ENCODE results near the gene EPGN.

Gene EPGN

DNA sequence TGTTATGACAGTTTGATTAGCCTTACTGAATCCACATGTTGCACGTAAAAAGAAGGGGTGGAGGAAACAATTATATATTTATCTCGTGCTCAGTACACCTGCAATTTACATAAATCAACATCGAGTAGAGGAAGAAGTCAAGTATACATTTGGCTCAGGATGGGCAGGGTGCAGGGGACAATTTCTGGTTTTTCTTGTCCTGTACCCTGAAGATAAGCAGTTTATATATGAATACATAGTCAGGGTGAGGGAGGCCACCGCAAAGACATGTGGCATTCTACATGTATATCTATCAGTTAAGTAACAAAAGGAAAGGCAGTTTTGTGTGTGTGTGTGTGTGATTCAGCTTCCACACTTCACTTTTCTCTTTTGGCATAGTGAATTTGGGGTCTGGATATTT lies 45.6 kb downstream of the EPGN start:
- no peak overlapping the region for H3K4me3 ChIP-seq (ENCODE audit: low read depth, low read length)
- TF ChIP-seq, protein P1, sequence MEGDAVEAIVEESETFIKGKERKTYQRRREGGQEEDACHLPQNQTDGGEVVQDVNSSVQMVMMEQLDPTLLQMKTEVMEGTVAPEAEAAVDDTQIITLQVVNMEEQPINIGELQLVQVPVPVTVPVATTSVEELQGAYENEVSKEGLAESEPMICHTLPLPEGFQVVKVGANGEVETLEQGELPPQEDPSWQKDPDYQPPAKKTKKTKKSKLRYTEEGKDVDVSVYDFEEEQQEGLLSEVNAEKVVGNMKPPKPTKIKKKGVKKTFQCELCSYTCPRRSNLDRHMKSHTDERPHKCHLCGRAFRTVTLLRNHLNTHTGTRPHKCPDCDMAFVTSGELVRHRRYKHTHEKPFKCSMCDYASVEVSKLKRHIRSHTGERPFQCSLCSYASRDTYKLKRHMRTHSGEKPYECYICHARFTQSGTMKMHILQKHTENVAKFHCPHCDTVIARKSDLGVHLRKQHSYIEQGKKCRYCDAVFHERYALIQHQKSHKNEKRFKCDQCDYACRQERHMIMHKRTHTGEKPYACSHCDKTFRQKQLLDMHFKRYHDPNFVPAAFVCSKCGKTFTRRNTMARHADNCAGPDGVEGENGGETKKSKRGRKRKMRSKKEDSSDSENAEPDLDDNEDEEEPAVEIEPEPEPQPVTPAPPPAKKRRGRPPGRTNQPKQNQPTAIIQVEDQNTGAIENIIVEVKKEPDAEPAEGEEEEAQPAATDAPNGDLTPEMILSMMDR (IDR thresholded peaks at IDR 0.05; ENCODE audit: low read depth, low read length, missing control alignments): no peak
- DNase-seq (ENCODE audit: low read depth): no peak

DNA sequence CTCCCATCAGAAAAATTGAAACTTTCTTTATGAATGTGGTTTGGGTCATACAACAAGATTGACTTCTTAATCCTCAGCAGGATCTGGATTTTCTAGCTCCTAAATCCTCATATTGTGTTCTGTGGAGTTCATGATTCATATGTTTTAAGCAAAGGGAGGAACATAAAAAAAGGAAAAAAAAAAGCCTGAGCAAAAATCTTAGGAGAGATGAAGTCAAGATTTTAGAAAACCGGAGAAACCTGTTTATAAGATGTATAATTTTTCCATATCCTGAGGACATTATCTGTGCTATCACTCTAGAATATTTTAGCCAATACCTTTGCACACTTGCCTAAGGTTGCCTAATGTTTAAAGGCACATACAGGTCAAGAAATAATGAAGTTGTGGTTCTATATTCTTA lies 49.7 kb downstream of the EPGN start:
- TF ChIP-seq, protein P1 (IDR thresholded peaks at IDR 0.05; ENCODE audit: low read depth, low read length, missing control alignments): no peak
- no peak overlapping the region for H3K4me3 ChIP-seq (ENCODE audit: low read depth, low read length)
- no peak for DNase-seq (ENCODE audit: low read depth)

DNA sequence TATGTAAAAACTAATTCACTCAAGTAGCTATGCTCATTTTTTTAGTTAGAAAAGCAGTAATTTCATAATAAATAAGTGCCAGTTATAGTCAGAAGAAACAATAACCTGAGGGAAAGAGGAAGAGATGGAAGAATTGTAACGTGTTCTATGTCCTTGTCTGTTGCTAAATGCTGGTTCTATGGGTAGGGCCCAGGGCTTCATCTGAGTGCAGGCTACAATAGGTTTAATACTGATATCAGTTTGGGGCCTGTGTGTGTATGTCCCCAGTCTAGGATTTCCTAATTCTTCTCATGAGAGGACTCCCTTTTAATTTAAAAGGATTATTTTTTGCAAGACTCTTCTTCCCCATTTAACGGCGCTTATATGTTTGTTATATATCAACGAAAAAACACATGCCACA lies 53.4 kb downstream of the EPGN start:
- DNase-seq (ENCODE audit: low read depth): no peak
- TF ChIP-seq, protein P1 (IDR thresholded peaks at IDR 0.05; ENCODE audit: low read depth, low read length, missing control alignments): no peak
- no peak overlapping the region for H3K4me3 ChIP-seq (ENCODE audit: low read depth, low read length)

DNA sequence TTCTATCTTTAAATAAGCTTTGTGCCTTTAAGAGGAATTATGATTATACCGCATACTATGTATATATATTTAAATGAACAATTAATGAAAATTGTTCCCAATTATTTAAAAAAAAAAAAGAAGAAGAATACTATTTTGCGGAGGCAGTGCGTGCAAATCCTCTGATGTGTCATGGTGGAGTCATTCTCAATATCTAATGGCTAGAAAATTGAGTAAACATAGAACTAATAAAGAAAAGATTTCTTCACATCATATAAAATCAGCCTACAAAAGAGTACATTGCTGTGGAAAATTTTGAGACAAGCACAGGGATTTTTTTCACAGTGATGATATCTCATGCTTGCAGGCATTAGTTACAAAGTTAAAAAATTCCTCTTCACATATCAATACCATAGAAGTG lies 54.1 kb downstream of the EPGN start:
- no peak overlapping the region for H3K4me3 ChIP-seq (ENCODE audit: low read depth, low read length)
- no peak for DNase-seq (ENCODE audit: low read depth)
- TF ChIP-seq, protein P1 (IDR thresholded peaks at IDR 0.05; ENCODE audit: low read depth, low read length, missing control alignments): no peak

DNA sequence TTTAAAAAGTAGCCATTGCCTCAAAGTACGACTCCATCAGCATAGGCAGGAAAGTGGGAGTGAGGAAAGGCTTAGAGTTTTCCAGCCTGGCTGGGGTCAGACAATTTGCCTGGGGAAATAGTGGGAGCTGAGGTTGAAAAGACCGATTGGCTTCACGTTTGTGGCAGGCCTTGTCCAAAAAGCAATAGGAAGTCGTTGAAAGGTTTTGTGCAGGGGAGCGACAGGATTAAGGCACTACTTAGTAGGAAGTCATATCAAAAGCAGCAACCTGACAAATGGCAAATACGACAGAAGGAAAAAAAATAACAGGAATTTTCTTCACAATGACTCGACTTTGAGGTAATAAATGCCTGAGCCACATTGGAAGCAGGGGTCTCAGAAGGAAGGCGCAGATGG lies 56.0 kb downstream of the EPGN start:
- TF ChIP-seq, protein P1 (IDR thresholded peaks at IDR 0.05; ENCODE audit: low read depth, low read length, missing control alignments): no peak
- H3K4me3 ChIP-seq (ENCODE audit: low read depth, low read length): no peak overlapping the region
- no peak for DNase-seq (ENCODE audit: low read depth)

DNA sequence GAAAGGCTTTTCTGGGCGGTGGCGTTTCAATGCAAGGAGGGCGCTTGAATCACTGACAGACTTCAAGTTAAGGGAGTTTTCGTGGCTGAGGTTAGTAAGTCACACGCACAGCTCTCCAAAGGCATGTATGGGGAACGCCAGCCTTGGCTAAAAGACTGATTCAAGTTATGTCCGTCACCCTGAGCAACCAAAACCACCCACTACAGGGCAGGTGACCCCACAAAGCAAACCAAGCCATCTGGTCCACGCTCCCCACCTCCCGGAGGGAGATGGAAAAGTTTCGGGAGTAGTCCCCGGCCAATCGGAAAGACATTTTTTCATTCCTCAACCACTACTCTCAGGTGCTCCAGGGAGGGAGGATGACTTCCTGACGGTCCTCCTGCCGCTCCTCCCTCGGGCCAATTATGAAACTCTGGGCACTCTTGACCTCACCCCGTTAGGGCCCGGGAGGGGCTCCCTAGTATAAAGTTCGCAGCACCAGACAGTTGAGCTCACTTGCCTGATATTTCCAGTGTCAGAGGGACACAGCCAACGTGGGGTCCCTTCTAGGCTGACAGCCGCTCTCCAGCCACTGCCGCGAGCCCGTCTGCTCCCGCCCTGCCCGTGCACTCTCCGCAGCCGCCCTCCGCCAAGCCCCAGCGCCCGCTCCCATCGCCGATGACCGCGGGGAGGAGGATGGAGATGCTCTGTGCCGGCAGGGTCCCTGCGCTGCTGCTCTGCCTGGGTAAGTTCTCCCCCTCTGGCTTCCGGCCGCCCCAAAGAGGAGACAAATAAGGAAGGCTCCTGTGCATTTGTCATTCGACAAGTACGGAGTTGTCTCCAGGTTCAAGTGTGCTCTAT lies 56.6 kb downstream of the EPGN start, which contains the start of gene EREG:
Gene EREG, plus strand, starts transcription at position 494 of the 840 bp plus-strand sequence. Its CDS starts 164 bp downstream, at position 658.
- DNase-seq (ENCODE audit: low read depth): no peak
- TF ChIP-seq, protein P1 (IDR thresholded peaks at IDR 0.05; ENCODE audit: low read depth, low read length, missing control alignments): no peak
- no peak within 1 kb of the TSS for H3K4me3 ChIP-seq (ENCODE audit: low read depth, low read length)

DNA sequence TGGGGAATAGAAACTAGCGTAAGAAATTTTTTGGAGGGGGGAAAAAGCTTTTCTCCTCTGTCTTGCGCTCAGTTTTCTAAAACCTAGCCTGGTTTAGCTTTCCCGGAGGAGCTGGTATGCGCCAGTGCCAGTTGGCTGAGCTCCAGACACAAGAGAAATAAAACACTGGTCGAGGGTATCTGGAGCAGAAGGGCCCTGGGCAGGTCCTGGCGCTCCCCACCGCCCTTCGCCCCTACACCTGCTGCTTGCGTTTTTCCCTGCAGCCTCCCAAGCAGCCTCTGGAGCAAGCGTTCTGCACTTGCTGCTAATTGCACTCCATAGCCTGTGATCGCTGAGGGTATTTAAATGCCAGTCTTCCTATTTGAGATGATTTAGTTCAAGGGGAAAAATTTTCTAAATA lies 57.5 kb downstream of the EPGN start:
- TF ChIP-seq, protein P1 (IDR thresholded peaks at IDR 0.05; ENCODE audit: low read depth, low read length, missing control alignments): no peak
- no peak overlapping the region for H3K4me3 ChIP-seq (ENCODE audit: low read depth, low read length)
- no peak for DNase-seq (ENCODE audit: low read depth)

Data from GM12864 (cell line).